Peyer's patch (tissue), 4 donors: Measurements from ENCODE around the gene PDE10A. TPM values are rescaled to one million over a fixed set of nuclear protein-coding genes. Genes with fewer than 3 reads are reported as not detected.

ENCODE experiments used
- DNase-seq, 3 donors: peaks; one replicate each; pipeline ENCODE4 v3.0.0-alpha.2; 2017 to 2019
- H3K27ac ChIP-seq, 4 donors: fragments of 200-600 bp; sonication (generic); one replicate each; pipeline ENCODE4 v1.5.1; 2016 to 2019
- H3K27me3 ChIP-seq, 2 donors: fragments of 200-600 bp; sonication (generic); one replicate each; pipeline ENCODE4 v1.5.1; 2019
- H3K36me3 ChIP-seq, 3 donors: fragments of 200-600 bp; sonication (generic); one replicate each; pipeline ENCODE4 v1.5.1; 2016 to 2019
- H3K4me1 ChIP-seq, 4 donors: fragments of 200-600 bp; sonication (generic); one replicate each; pipeline ENCODE4 v1.5.1; 2016 to 2019
- H3K4me3 ChIP-seq, 4 donors: fragments of 200-600 bp; sonication (generic); 1 replicate in 3 of 4; 2 replicates in 1 of 4; pipeline ENCODE4 v1.5.1; 2016 to 2019; ENCODE audit warnings: mild to moderate bottlenecking in 1 of 4
- H3K9me3 ChIP-seq, 4 donors: fragments of 200-600 bp; sonication (generic); one replicate each; pipeline ENCODE4 v1.5.1; 2016 to 2019; ENCODE audit warnings: mild to moderate bottlenecking in 1 of 4
- CTCF ChIP-seq, 6 experiments: fragments of 450-650 bp in 4 of 6; fragments of 200-600 bp in 2 of 6; sonication (generic) in 1 of 6; IDR thresholded peaks; one replicate each; pipeline ENCODE4 v1.5.1; 2017 to 2019; ENCODE audit warnings: antibody characterized with exemption in 6 of 6, mild to moderate bottlenecking in 3 of 6, moderate library complexity in 1 of 6
- POLR2A ChIP-seq, 2 donors: fragments of 450-650 bp; IDR thresholded peaks; one replicate each; pipeline ENCODE4 v1.5.1; 2017; ENCODE audit warnings: antibody characterized with exemption in 2 of 2, mild to moderate bottlenecking in 2 of 2, moderate library complexity in 2 of 2
- total RNA-seq, 4 donors: library from RNA; depleted of rRNA; stranded (reverse); fragments of >200 nt; gene quantifications; one replicate each; pipeline ENCODE4 v1.1.0, GENCODE V29; 2016

Gene PDE10A
- total RNA-seq, 4 donors from 2014 or later, result 0.35 to 8.8 (median 6.0) TPM

GRCh38 chr6:165321555-165322145 lies 341.4 kb downstream of the PDE10A start:
- no peaks in the 10 kb centered on the region for H3K36me3 ChIP-seq
- DNase-seq, result no peak
- TF ChIP-seq CTCF (IDR thresholded peaks at IDR 0.05) (no peak), POLR2A (IDR thresholded peaks at IDR 0.05) (no peak)
- H3K9me3 ChIP-seq, result peaks cover 0 to 12% (median 0%) of the 10 kb centered on the region in 4 donors
- H3K27ac ChIP-seq, result no peak overlapping the region
- H3K4me3 ChIP-seq, result no peak overlapping the region
- no peaks in the 10 kb centered on the region for H3K4me1 ChIP-seq
- H3K27me3 ChIP-seq, result no peaks in the 10 kb centered on the region

GRCh38 chr6:165321150-165321549 lies 341.9 kb downstream of the PDE10A start:
- TF ChIP-seq POLR2A (IDR thresholded peaks at IDR 0.05), result no peak
- TF ChIP-seq CTCF (IDR thresholded peaks at IDR 0.05), result no peak
- no peaks in the 10 kb centered on the region for H3K36me3 ChIP-seq
- no peak overlapping the region for H3K27ac ChIP-seq
- no peak overlapping the region for H3K4me3 ChIP-seq
- H3K9me3 ChIP-seq, result peaks cover 0 to 12% (median 0%) of the 10 kb centered on the region in 4 donors
- no peaks in the 10 kb centered on the region for H3K4me1 ChIP-seq
- DNase-seq, result no peak
- H3K27me3 ChIP-seq, result no peaks in the 10 kb centered on the region

GRCh38 chr6:165317723-165318122 lies 345.3 kb downstream of the PDE10A start:
- TF ChIP-seq CTCF (IDR thresholded peaks at IDR 0.05) (no peak), POLR2A (IDR thresholded peaks at IDR 0.05) (no peak)
- no peak overlapping the region for H3K4me3 ChIP-seq
- no peaks in the 10 kb centered on the region for H3K36me3 ChIP-seq
- no peak for DNase-seq
- H3K4me1 ChIP-seq, result no peaks in the 10 kb centered on the region
- H3K27ac ChIP-seq, result no peak overlapping the region
- peaks cover 0 to 12% (median 0%) of the 10 kb centered on the region in 4 donors for H3K9me3 ChIP-seq
- H3K27me3 ChIP-seq, result no peaks in the 10 kb centered on the region

- H3K4me1 ChIP-seq, result no peaks in the 10 kb centered on the region
- H3K27ac ChIP-seq, result no peak within 1 kb of the TSS
- H3K27me3 ChIP-seq, result no peaks in the 10 kb centered on the region
- no peak for TF ChIP-seq POLR2A (IDR thresholded peaks at IDR 0.05)
- TF ChIP-seq CTCF (IDR thresholded peaks at IDR 0.05), result no peak
- H3K9me3 ChIP-seq, result no peaks in the 10 kb centered on the region
- no peak for DNase-seq
- no peaks in the 10 kb centered on the region for H3K36me3 ChIP-seq
- H3K4me3 ChIP-seq, result peak within 1 kb of the TSS in 2 of 4 donors; percentile 27 to 36
Measured at GRCh38 chr6:165308926-165309731, 353.9 kb downstream of the PDE10A start, which contains the start of gene C6orf118. TSS of gene C6orf118 (minus strand) at chr6:165309605. CDS start at chr6:165309586, 19 bp downstream.

- Histone ChIP-seq H3K36me3 (no peaks in the 10 kb centered on the region), H3K27me3 (no peaks in the 10 kb centered on the region), H3K27ac (no peak overlapping the region), H3K4me3 (no peak overlapping the region), H3K4me1 (no peaks in the 10 kb centered on the region), H3K9me3 (no peaks in the 10 kb centered on the region)
- no peak for DNase-seq
- no peak for TF ChIP-seq POLR2A (IDR thresholded peaks at IDR 0.05)
- no peak for TF ChIP-seq CTCF (IDR thresholded peaks at IDR 0.05)
Measured at GRCh38 chr6:165306955-165307354, 356.1 kb downstream of the PDE10A start.
